ENCODE measurements around the gene MLLT6. TPM values are rescaled to one million over a fixed set of nuclear protein-coding genes. Genes with fewer than 3 reads are reported as not detected.

MLLT6 gene
- total and polyA plus RNA-seq, 3 experiments from 2014 or later: 15.9 to 202 (median 197) TPM

DNA sequence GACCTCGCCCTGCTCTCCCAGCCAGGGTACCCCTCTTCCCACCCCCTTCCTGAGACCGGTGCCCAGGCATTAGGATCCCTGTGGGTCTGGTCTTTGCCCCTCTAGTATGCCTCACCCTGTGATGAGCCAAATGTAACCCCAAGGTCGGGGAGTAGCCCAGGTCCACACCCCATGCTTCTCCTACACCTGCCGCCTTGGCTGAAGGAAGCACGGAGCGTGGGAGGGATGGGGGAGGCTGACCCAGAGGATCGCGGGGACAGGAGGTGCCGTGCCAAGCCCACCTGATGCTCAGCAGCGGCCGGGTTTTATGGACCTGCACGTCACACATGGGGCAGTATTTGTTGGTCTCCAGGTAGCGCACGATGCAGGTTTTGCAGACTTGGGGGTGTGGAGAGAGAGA lies 34.2 kb downstream of the MLLT6 start:
- no peaks in the 10 kb centered on the region for H3K36me3 ChIP-seq (ENCODE audit: insufficient read depth, low read length)

DNA sequence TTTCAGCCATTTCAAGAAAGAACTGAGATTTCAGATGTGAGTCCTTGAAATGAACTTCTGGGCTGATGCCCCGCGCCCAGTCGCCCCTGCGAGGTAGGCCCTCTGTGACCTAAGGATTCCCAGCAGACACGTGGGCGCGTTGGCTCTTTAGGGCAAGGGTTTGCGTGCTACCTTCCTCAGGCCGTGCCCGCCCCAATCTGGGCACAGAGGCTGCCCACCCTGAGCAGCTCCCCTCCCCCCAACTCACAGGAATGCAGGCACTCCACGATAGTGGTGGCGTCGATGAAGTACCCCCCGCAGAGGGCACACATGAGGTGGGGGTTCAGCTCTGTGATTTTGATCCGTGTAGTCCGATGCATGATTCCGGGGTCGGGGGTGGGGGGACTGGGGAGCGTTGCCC lies 35.0 kb downstream of the MLLT6 start:
- H3K36me3 ChIP-seq (ENCODE audit: insufficient read depth, low read length): no peaks in the 10 kb centered on the region
- no peak for DNase-seq
- CTCF ChIA-PET: no interaction called here
- H3K27me3 Mint-ChIP-seq: peaks cover 10 to 22% of the 10 kb centered on the region in 2 donors
- no peak overlapping the region for H3K27ac ChIP-seq (ENCODE audit: low read depth, low read length)
- H3K4me3 Mint-ChIP-seq: no peak overlapping the region
- H3K4me1 ChIP-seq (ENCODE audit: insufficient read depth, low read length): no peaks in the 10 kb centered on the region
- no peaks in the 10 kb centered on the region for H3K9me3 ChIP-seq (ENCODE audit: low read length)
- no peak overlapping the region for H3K4me3 ChIP-seq (ENCODE audit: low read length)
- H3K9me3 Mint-ChIP-seq: no peaks in the 10 kb centered on the region
- no peaks in the 10 kb centered on the region for H3K36me3 Mint-ChIP-seq
- H3K27me3 ChIP-seq (ENCODE audit: insufficient read depth, low read length, poor library complexity, severe bottlenecking): no peaks in the 10 kb centered on the region
- H3K4me1 Mint-ChIP-seq: peaks cover under 1 to 4% (median under 1%) of the 10 kb centered on the region in 3 donors
- no peak overlapping the region for H3K27ac Mint-ChIP-seq
- POLR2A ChIA-PET: no interaction called here

More for the DNA sequence above, 34.2 kb downstream of the MLLT6 start:
- Histone ChIP-seq H3K27me3 (ENCODE audit: insufficient read depth, low read length, poor library complexity, severe bottlenecking) (no peaks in the 10 kb centered on the region), H3K4me3 (ENCODE audit: low read length) (no peak overlapping the region), H3K27ac (ENCODE audit: low read depth, low read length) (no peak overlapping the region), H3K4me1 (ENCODE audit: insufficient read depth, low read length) (peaks cover 5% of the 10 kb centered on the region), H3K9me3 (ENCODE audit: low read length) (no peaks in the 10 kb centered on the region)
- CTCF ChIA-PET: no interaction called here
- Mint-ChIP-seq H3K4me3 (no peak overlapping the region), H3K27me3 (peaks cover 3 to 16% of the 10 kb centered on the region in 2 donors), H3K9me3 (no peaks in the 10 kb centered on the region), H3K36me3 (no peaks in the 10 kb centered on the region), H3K4me1 (peaks cover 4 to 12% (median 8%) of the 10 kb centered on the region in 3 donors), H3K27ac (peak overlapping the region in 1 of 8 donors; percentile 88)
- POLR2A ChIA-PET: no interaction called here
- no peak for DNase-seq

DNA sequence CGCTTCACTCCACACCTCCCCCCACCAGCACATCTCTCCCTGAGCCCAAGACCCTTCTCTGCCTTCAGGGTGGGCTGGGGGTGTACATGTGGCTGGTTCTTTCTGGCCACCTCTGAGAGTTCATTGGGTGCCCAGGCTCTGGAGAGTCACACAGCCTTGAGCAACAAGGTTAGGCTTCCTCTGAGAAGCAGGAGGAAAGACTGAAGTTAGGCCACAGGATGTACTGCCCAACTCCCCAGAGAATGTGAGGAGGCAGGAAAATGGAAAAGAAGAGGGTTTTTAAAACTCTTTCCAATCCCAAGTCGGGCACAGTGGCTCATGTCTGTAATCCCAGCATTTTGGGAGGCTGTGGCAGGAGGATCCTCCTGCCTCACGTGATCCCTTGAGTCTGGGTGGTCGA lies 35.7 kb downstream of the MLLT6 start:
- POLR2A ChIA-PET: no interaction called here
- H3K36me3 ChIP-seq (ENCODE audit: insufficient read depth, low read length): no peaks in the 10 kb centered on the region
- H3K27me3 Mint-ChIP-seq: peaks cover 17 to 25% of the 10 kb centered on the region in 2 donors

DNA sequence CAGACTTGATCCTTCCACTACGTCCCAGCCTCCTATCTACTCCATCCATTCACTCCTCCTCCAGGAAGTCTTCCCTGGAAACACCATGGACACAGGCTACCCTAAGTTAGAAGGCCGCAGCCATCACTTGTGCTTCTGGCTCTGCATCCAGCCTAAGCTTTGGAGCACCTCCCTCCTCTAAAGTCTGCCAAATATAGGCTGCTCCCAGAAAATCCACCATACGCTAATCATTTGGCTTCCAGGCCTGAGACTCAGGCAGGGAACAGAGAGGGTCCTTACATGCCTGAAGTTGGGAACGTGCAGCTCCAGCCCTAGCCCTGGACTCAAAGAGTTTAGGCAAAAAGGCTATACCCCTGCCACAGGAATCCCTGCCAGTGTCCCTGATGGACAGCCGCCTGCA lies 36.4 kb downstream of the MLLT6 start:
- H3K36me3 ChIP-seq (ENCODE audit: insufficient read depth, low read length): no peaks in the 10 kb centered on the region
- H3K27ac Mint-ChIP-seq: no peak overlapping the region
- no peak overlapping the region for H3K4me3 Mint-ChIP-seq
- H3K9me3 ChIP-seq (ENCODE audit: low read length): no peaks in the 10 kb centered on the region
- H3K4me1 ChIP-seq (ENCODE audit: insufficient read depth, low read length): peaks cover under 1% of the 10 kb centered on the region
- H3K27me3 Mint-ChIP-seq: peaks cover 23 to 32% of the 10 kb centered on the region in 2 donors
- H3K4me1 Mint-ChIP-seq: peaks cover 1 to 7% (median 4%) of the 10 kb centered on the region in 3 donors
- peaks cover 2% of the 10 kb centered on the region for H3K27me3 ChIP-seq (ENCODE audit: insufficient read depth, low read length, poor library complexity, severe bottlenecking)
- H3K9me3 Mint-ChIP-seq: no peaks in the 10 kb centered on the region
- H3K4me3 ChIP-seq (ENCODE audit: low read length): no peak overlapping the region
- ChIA-PET CTCF (no interaction called here), POLR2A (no interaction called here)
- H3K36me3 Mint-ChIP-seq: no peaks in the 10 kb centered on the region
- H3K27ac ChIP-seq (ENCODE audit: low read depth, low read length): no peak overlapping the region
- DNase-seq: no peak

More for the DNA sequence above, 35.7 kb downstream of the MLLT6 start:
- Mint-ChIP-seq H3K27ac (no peak overlapping the region), H3K4me3 (no peak overlapping the region), H3K9me3 (no peaks in the 10 kb centered on the region), H3K4me1 (peaks cover 0 to under 1% (median 0%) of the 10 kb centered on the region in 3 donors), H3K36me3 (no peaks in the 10 kb centered on the region)
- CTCF ChIA-PET: no interaction called here
- no peaks in the 10 kb centered on the region for H3K4me1 ChIP-seq (ENCODE audit: insufficient read depth, low read length)
- H3K27ac ChIP-seq (ENCODE audit: low read depth, low read length): no peak overlapping the region
- H3K27me3 ChIP-seq (ENCODE audit: insufficient read depth, low read length, poor library complexity, severe bottlenecking): no peaks in the 10 kb centered on the region
- no peaks in the 10 kb centered on the region for H3K9me3 ChIP-seq (ENCODE audit: low read length)
- no peak for DNase-seq
- no peak overlapping the region for H3K4me3 ChIP-seq (ENCODE audit: low read length)

DNA sequence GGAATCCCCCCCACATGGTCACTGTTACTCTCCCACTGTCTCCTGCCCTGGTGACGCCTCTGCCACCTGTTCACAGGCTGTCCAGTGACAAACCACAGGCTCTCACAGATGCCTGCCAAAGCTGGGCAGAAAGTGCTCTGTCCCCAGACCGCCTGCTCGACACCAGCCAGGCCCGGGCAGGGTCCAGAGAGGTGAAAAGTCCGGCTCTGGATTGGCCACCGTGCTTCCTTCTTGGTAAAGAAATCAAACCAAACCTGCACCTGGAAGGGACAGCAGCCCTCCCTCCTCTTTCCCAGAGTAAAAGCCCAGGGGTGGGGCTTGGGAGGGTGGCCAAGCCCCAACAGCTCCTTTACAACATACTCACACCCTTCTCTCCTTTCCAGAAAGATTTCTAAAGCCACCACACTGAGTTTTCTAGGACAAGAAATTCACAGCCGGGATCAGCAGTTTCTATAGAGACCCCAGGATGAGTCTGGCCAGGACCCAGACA lies 36.9 kb downstream of the MLLT6 start:
- H3K4me3 Mint-ChIP-seq: no peak overlapping the region
- Histone ChIP-seq H3K36me3 (ENCODE audit: insufficient read depth, low read length) (no peaks in the 10 kb centered on the region), H3K27me3 (ENCODE audit: insufficient read depth, low read length, poor library complexity, severe bottlenecking) (peaks cover 7% of the 10 kb centered on the region), H3K4me3 (ENCODE audit: low read length) (no peak overlapping the region), H3K9me3 (ENCODE audit: low read length) (no peaks in the 10 kb centered on the region), H3K27ac (ENCODE audit: low read depth, low read length) (no peak overlapping the region), H3K4me1 (ENCODE audit: insufficient read depth, low read length) (peaks cover 6% of the 10 kb centered on the region)
- H3K9me3 Mint-ChIP-seq: no peaks in the 10 kb centered on the region
- H3K27ac Mint-ChIP-seq: peak overlapping the region in 1 of 8 donors; percentile 64
- POLR2A ChIA-PET: no interaction called here
- DNase-seq: no peak
- CTCF ChIA-PET: no interaction called here
- H3K27me3 Mint-ChIP-seq: peaks cover 29 to 37% of the 10 kb centered on the region in 2 donors
- H3K36me3 Mint-ChIP-seq: no peaks in the 10 kb centered on the region
- peaks cover 6 to 9% (median 8%) of the 10 kb centered on the region in 3 donors for H3K4me1 Mint-ChIP-seq

DNA sequence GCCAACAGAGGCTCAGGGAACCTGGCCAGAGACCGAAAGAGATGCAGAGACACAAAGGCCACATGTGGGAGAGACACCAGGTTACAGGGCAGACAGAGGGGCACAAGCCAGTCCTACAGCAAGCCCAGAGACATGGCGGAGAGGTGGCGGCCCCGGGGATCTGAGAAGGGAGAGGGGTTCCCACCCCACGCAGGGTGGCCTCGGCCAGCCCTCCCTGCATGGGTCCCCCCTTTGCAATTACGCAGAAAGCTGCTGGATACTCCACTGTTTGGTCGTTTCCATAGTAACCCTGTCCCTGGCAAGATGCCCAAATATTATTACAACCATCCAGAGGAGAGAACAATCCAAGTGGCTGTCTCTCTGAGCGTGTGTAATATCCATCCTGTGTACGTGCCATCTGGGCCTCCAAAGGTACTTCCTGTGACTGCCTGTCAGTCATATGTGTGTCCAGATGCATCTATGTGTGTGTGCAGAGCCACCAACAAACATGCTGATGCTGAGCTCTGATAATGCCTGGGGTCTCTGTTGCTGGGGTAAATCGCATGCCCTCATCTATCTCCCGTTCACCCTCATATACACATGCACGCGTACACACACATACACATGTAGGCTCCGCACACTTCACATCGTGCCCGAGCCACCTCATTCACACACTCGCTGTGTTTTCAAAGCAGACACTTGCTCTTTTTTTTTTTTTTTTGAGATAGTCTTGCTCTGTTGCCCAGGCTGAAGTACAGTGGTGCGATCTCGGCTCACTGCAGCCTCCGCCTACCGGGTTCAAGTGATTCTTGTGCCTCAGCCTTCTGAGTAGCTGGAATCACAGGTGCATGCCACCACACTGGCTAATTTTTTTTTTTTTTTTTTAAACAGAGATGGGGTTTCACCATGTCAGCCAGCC lies 37.6 kb downstream of the MLLT6 start:
- H3K4me3 Mint-ChIP-seq: no peak overlapping the region

DNA sequence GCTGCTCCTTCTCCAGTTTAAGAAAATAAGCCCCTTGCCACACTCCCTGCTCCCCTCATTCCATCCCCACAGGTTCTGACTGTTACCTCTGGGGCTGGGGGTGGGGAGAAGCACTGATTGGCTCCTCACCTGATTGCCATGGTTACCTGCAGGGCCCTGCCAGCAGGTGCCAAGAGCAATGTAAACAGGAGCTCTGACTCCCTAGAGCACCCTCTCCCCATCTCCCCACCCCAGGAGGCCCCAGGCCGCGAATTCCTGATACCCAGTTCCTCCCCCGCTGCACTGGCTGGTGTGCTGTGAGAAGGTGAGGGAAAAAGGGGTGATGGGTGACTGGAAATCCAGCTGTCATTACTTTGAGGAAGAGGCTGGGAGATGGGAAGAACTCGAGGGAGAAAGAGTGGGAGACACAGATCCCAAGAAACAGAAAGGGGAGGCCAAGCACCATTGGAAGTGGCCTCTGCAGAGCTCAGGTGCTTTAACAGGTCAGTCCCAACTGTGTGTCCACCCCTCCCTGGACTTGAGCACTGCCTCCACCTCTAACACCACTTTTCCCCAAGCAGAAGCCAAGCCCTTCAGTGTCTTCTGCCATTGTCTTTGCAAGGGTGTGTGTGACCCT lies 38.6 kb downstream of the MLLT6 start:
- Mint-ChIP-seq H3K9me3 (no peaks in the 10 kb centered on the region), H3K27me3 (peaks cover 31 to 40% of the 10 kb centered on the region in 2 donors), H3K27ac (no peak overlapping the region), H3K4me3 (no peak overlapping the region), H3K36me3 (no peaks in the 10 kb centered on the region), H3K4me1 (peaks cover 8 to 16% (median 11%) of the 10 kb centered on the region in 3 donors)
- no peak overlapping the region for H3K27ac ChIP-seq (ENCODE audit: low read depth, low read length)
- H3K27me3 ChIP-seq (ENCODE audit: insufficient read depth, low read length, poor library complexity, severe bottlenecking): peaks cover 18% of the 10 kb centered on the region
- peaks cover 14% of the 10 kb centered on the region for H3K4me1 ChIP-seq (ENCODE audit: insufficient read depth, low read length)
- H3K9me3 ChIP-seq (ENCODE audit: low read length): no peaks in the 10 kb centered on the region
- no peak for DNase-seq
- ChIA-PET CTCF (interaction anchor here (0.6 to 5.3 kb wide), 2 partner anchors 8 to 416 kb away, joined by 3 to 23 read pairs; no protein-coding TSS in a partner anchor), POLR2A (interaction anchor here (0.7 kb wide), 1 partner anchor 8 kb away, joined by 7 read pairs; no protein-coding TSS in a partner anchor)
- H3K4me3 ChIP-seq (ENCODE audit: low read length): no peak overlapping the region
- H3K36me3 ChIP-seq (ENCODE audit: insufficient read depth, low read length): no peaks in the 10 kb centered on the region

More for the DNA sequence above, 37.6 kb downstream of the MLLT6 start:
- no peak overlapping the region for H3K4me3 ChIP-seq (ENCODE audit: low read length)
- ChIA-PET CTCF (no interaction called here), POLR2A (interaction anchor here (0.7 kb wide), 1 partner anchor 9 kb away, joined by 7 read pairs; no protein-coding TSS in a partner anchor)
- H3K27ac ChIP-seq (ENCODE audit: low read depth, low read length): no peak overlapping the region
- DNase-seq: no peak
- H3K27me3 ChIP-seq (ENCODE audit: insufficient read depth, low read length, poor library complexity, severe bottlenecking): peaks cover 11% of the 10 kb centered on the region
- H3K36me3 ChIP-seq (ENCODE audit: insufficient read depth, low read length): no peaks in the 10 kb centered on the region
- no peaks in the 10 kb centered on the region for H3K9me3 ChIP-seq (ENCODE audit: low read length)
- Mint-ChIP-seq H3K9me3 (no peaks in the 10 kb centered on the region), H3K4me1 (peaks cover 6 to 10% (median 8%) of the 10 kb centered on the region in 3 donors), H3K27ac (peak overlapping the region in 1 of 8 donors; percentile 64), H3K27me3 (peaks cover 29 to 37% of the 10 kb centered on the region in 2 donors), H3K36me3 (no peaks in the 10 kb centered on the region)
- peaks cover 8% of the 10 kb centered on the region for H3K4me1 ChIP-seq (ENCODE audit: insufficient read depth, low read length)

DNA sequence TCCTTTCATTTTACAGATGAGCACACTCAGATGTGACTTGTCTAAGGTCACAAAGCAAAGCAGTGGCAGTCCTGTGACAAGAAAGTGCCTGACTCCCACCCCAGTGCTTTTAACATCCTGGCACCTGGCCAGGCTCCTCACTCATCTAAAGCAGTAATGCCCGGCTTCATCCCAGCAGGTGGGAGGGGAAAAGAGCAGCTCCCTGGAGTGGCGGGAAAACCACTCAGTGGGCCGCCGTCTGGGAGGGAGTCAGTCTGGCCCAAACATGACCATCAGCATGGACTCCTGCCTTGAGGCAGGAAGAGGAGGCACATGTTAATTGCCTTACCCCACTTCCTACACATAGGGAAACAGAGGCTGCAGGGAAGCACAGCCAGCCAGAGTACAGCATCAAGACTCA lies 40.5 kb downstream of the MLLT6 start:
- no peak overlapping the region for H3K27ac Mint-ChIP-seq
- Histone ChIP-seq H3K36me3 (ENCODE audit: insufficient read depth, low read length) (no peaks in the 10 kb centered on the region), H3K4me1 (ENCODE audit: insufficient read depth, low read length) (peaks cover 33% of the 10 kb centered on the region), H3K27me3 (ENCODE audit: insufficient read depth, low read length, poor library complexity, severe bottlenecking) (peaks cover 37% of the 10 kb centered on the region), H3K4me3 (ENCODE audit: low read length) (no peak overlapping the region), H3K9me3 (ENCODE audit: low read length) (no peaks in the 10 kb centered on the region), H3K27ac (ENCODE audit: low read depth, low read length) (no peak overlapping the region)
- ChIA-PET CTCF (interaction anchor here (5.3 kb wide), 1 partner anchor 10 kb away, joined by 23 read pairs; no protein-coding TSS in a partner anchor), POLR2A (no interaction called here)
- H3K27me3 Mint-ChIP-seq: peaks cover 42 to 52% of the 10 kb centered on the region in 2 donors
- H3K36me3 Mint-ChIP-seq: no peaks in the 10 kb centered on the region
- no peaks in the 10 kb centered on the region for H3K9me3 Mint-ChIP-seq
- peaks cover 19 to 33% (median 20%) of the 10 kb centered on the region in 3 donors for H3K4me1 Mint-ChIP-seq
- no peak for DNase-seq
- no peak overlapping the region for H3K4me3 Mint-ChIP-seq
